K562 (cell line): ENCODE results near the gene PAFAH2. TPM values are rescaled to one million over a fixed set of nuclear protein-coding genes. Genes with fewer than 3 reads are reported as not detected.

Experiments
- ATAC-seq: fragments of 200-7000 bp; cut with Tn5 transposase; 3 replicates; pipeline ENCODE4 v1.9.1; 2020; ENCODE audit warnings: moderate library complexity
- BruUV-seq: library from RNA; stranded (reverse); fragments of 400-500 nt; replicated peaks from 2 replicates; lab custom pipeline; 2021; lab: Mats Ljungman, UMichigan
- CTCF ChIA-PET: fragments of 300-600 bp; formaldehyde crosslinking; extraction: SDS; loops from one replicate; lab custom pipeline; 2021; ENCODE audit warnings: low intra/inter-chr PET ratio; lab: Yijun Ruan, JAX
- POLR2A ChIA-PET: fragments of 300-600, 350-650 bp; sonication (Branson Sonifier 250); formaldehyde crosslinking; extraction: SDS; loops from one replicate; lab custom pipeline; 2021; ENCODE audit warnings: antibody characterized with exemption, inconsistent platforms; lab: Yijun Ruan, JAX
- DNase-seq, 4 experiments: peaks; one replicate each; pipeline versions ENCODE4 v3.0.0 to v3.0.0-alpha.2; 2011 to 2018; ENCODE audit warnings: low spot score in 3 of 4, mixed read lengths in 3 of 4; ENCODE audit errors: extremely low read depth in 1 of 4
- FAIRE-seq: peaks from 2 replicates; lab custom pipeline; 2011; peaks lifted over from hg19 to GRCh38; lab: Jason Lieb, UNC
- H2AFZ ChIP-seq: 2 replicates; pipeline ENCODE4 v1.6.0; 2011; ENCODE audit warnings: low read depth, low read length, control low read depth, inconsistent platforms
- H3K27ac ChIP-seq: fragments of 200-600 bp; 3 replicates; pipeline ENCODE4 v1.8.0; 2011; ENCODE audit warnings: low read depth, mild to moderate bottlenecking, control low read depth, inconsistent platforms, low read length, moderate library complexity, mixed read lengths; ENCODE audit errors: extremely low read depth
- H3K27me3 ChIP-seq, 2 experiments: fragments of 300-600 bp in 1 of 2; 2 replicates in 1 of 2; 3 replicates in 1 of 2; pipeline versions ENCODE4 v1.6.0 to v1.8.0; 2011; ENCODE audit warnings: inconsistent platforms in 2 of 2, low read length in 2 of 2, mild to moderate bottlenecking in 1 of 2, mixed read lengths in 1 of 2, moderate library complexity in 1 of 2; ENCODE audit not compliant: control insufficient read depth in 2 of 2, insufficient read depth in 2 of 2
- H3K36me3 ChIP-seq: fragments of 300-600 bp; 3 replicates; pipeline ENCODE4 v1.8.0; 2011; ENCODE audit warnings: mild to moderate bottlenecking, low read length, inconsistent platforms; ENCODE audit not compliant: control insufficient read depth, insufficient read depth
- H3K4me1 ChIP-seq, 2 experiments: fragments of 200-600 bp in 1 of 2; replicated peaks in 1 of 2; 2 replicates in 1 of 2; 3 replicates in 1 of 2; pipeline versions ENCODE4 v1.5.1 to v1.8.0; 2011; ENCODE audit warnings: inconsistent platforms in 2 of 2, low read length in 2 of 2, mild to moderate bottlenecking in 1 of 2, mixed read lengths in 1 of 2, moderate library complexity in 1 of 2; ENCODE audit not compliant: control insufficient read depth in 2 of 2, insufficient read depth in 2 of 2
- H3K4me2 ChIP-seq: 2 replicates; pipeline ENCODE4 v1.6.1; 2011; ENCODE audit warnings: low read length, control low read depth, inconsistent platforms, mixed read lengths; ENCODE audit not compliant: insufficient read depth
- H3K4me3 ChIP-seq: fragments of 200-600 bp; sonication (generic), shearing (Covaris generic); 2 replicates; pipeline ENCODE4 v1.5.1; 2016; ENCODE audit warnings: control low read depth, inconsistent platforms
- H3K79me2 ChIP-seq: fragments of 200-600 bp; 3 replicates; pipeline ENCODE4 v1.8.0; 2011; ENCODE audit warnings: low read length, inconsistent platforms; ENCODE audit not compliant: control insufficient read depth, insufficient read depth
- H3K9ac ChIP-seq, 2 experiments: 2 replicates each; pipeline versions ENCODE4 v1.6.0 to v1.6.1; 2011; ENCODE audit warnings: low read depth in 2 of 2, low read length in 2 of 2, control low read depth in 1 of 2, inconsistent platforms in 1 of 2, mild to moderate bottlenecking in 1 of 2, mixed read lengths in 1 of 2; ENCODE audit not compliant: insufficient read depth in 1 of 2
- H3K9me1 ChIP-seq: one replicate; pipeline ENCODE4 v1.6.0; 2011; ENCODE audit warnings: inconsistent platforms, mild to moderate bottlenecking, low read length, moderate library complexity; ENCODE audit not compliant: control insufficient read depth, insufficient read depth
- H3K9me3 ChIP-seq: replicated peaks from 2 replicates; pipeline ENCODE4 v1.5.1; 2011; ENCODE audit warnings: low read depth, low read length, inconsistent platforms; ENCODE audit not compliant: control insufficient read depth, insufficient read depth
- H4K20me1 ChIP-seq: replicated peaks from 2 replicates; pipeline ENCODE4 v1.6.1; 2011; ENCODE audit warnings: low read length, inconsistent platforms, mixed read lengths; ENCODE audit not compliant: control insufficient read depth, insufficient read depth
- ADNP ChIP-seq: fragments of 200-800 bp; sonication (Bioruptor generic); IDR thresholded peaks from 2 replicates; pipeline ENCODE4 v1.6.1; 2016; ENCODE audit warnings: missing genetic modification characterization, missing compliant biosample characterization
- C11orf30 ChIP-seq: fragments of 450-650 bp; IDR thresholded peaks from 2 replicates; pipeline ENCODE4 v1.6.1; 2016; ENCODE audit warnings: low read depth, mild to moderate bottlenecking
- GATA2 ChIP-seq: sonication (generic); formaldehyde crosslinking; IDR thresholded peaks from 2 replicates; pipeline ENCODE4 v1.4.0; 2020; ENCODE audit warnings: mild to moderate bottlenecking, missing genetic modification reagents
- HDAC8 ChIP-seq: fragments of 450-650 bp; IDR thresholded peaks from 2 replicates; pipeline ENCODE4 v1.6.1; 2016; ENCODE audit warnings: mild to moderate bottlenecking, missing genetic modification characterization, moderate library complexity, missing compliant biosample characterization
- MAFF ChIP-seq: IDR thresholded peaks from 2 replicates; pipeline ENCODE4 v1.6.1; 2012; ENCODE audit warnings: low read length, improper control_type of control experiment
- MAFG ChIP-seq: fragments of 450-650 bp; conservative IDR thresholded peaks from 2 replicates; pipeline ENCODE4 v1.6.1; 2016; ENCODE audit warnings: missing genetic modification characterization, missing compliant biosample characterization
- MAFK ChIP-seq: IDR thresholded peaks from 2 replicates; pipeline ENCODE4 v1.6.1; 2011; ENCODE audit warnings: low read length, improper control_type of control experiment
- RBM25 ChIP-seq: fragments of 200-400 bp; formaldehyde crosslinking; IDR thresholded peaks from 2 replicates; pipeline ENCODE4 v1.6.1; 2018; ENCODE audit warnings: low read length, low read depth, moderate library complexity; ENCODE audit not compliant: severe bottlenecking
- RFX7 ChIP-seq: fragments of 250-450 bp; sonication (Bioruptor Pico); IDR thresholded peaks from 2 replicates; pipeline ENCODE4 v1.5.1; 2021; ENCODE audit warnings: mild to moderate bottlenecking
- ZNF316 ChIP-seq: fragments of 450-650 bp; IDR thresholded peaks from 2 replicates; pipeline ENCODE4 v1.6.1; 2016
- ZNF766 ChIP-seq: fragments of 200-800 bp; sonication (Bioruptor generic); conservative IDR thresholded peaks from 2 replicates; pipeline ENCODE4 v1.6.1; 2016; ENCODE audit warnings: missing genetic modification characterization, missing compliant biosample characterization
- WGBS: fragments of 100-300 bp; shearing (Covaris generic); methylation state at CpG from one replicate; pipeline ENCODE4 v1.1.6; 2016; ENCODE audit warnings: low coverage, mixed read lengths; ENCODE audit not compliant: insufficient coverage; ENCODE audit errors: missing lambda C conversion rate; 5-methylcytosine and 5-hydroxymethylcytosine counted together
- in situ Hi-C: fragments of 300-500 bp; cut with MboI; formaldehyde crosslinking; loops from 4 replicates; pipeline ENCODE4 v1.15.0; 2018; ENCODE audit warnings: inconsistent platforms, mixed read lengths
- intact Hi-C: fragments of 100-400 bp; cut with micrococcal nuclease; formaldehyde crosslinking; loops from 2 replicates; pipeline ENCODE4 v1.14.2; 2022
- polyA plus RNA-seq, 8 experiments: library from polyadenylated mRNA; depleted of rRNA in 4 of 8; stranded (reverse) in 5 of 8; unstranded in 3 of 8; fragments of >200 nt; fragmentation: Nextera tagmentation in 2 of 8; fragmentation: Illumina TruSeq in 1 of 8; extraction: Ambion mirVana in 2 of 8; extraction: Trizol in 1 of 8; gene quantifications; 2 replicates each; pipeline versions ENCODE4 v1.2.1 to v1.2.3, GENCODE V29; 2011 to 2014; ENCODE audit warnings: inconsistent platforms in 1 of 8, missing spikeins in 1 of 8
- total RNA-seq, 7 experiments: library from RNA; depleted of rRNA in 6 of 7; stranded (reverse); fragments of >200 nt in 6 of 7; fragmentation: Illumina TruSeq in 2 of 7; extraction: Trizol in 2 of 7; gene quantifications; 2 replicates each; pipeline versions ENCODE4 v1.2.1 to v1.2.3, GENCODE V29; 2011 to 2021; ENCODE audit warnings: low replicate concordance in 1 of 7
- TF ChIP-seq, protein P1 (sequence below): sonication (generic); formaldehyde crosslinking; IDR thresholded peaks from 2 replicates; pipeline ENCODE4 v1.8.1; 2022; ENCODE audit warnings: missing genetic modification reagents

PAFAH2 gene
- total and polyA plus RNA-seq, 9 of the 15 experiments (the other 6 are each of a cell fraction or from before 2014, with no cell fraction given), result 4.2 to 10.9 (median 6.8) TPM

GRCh38 chr1:25994402-25995150 is 3.3 kb downstream of the PAFAH2 start:
- Histone ChIP-seq H3K27me3 (no peaks in the 10 kb centered on the region), H3K79me2 (peaks cover 8% of the 10 kb centered on the region; the same call in 1 of the 3 replicates), H3K36me3 (0 out of 3 replicates have a peak, but pooled peaks cover 4% of the 10 kb centered on the region), H4K20me1 (no peaks in the 10 kb centered on the region), H3K27ac (no peak overlapping the region), H3K9me1 (no peaks in the 10 kb centered on the region), H3K4me3 (no peak overlapping the region), H3K9ac (no peak overlapping the region), H3K4me2 (no peak overlapping the region), H3K9me3 (no peaks in the 10 kb centered on the region), H3K4me1 (peaks cover 43 to 53% of the 10 kb centered on the region in 2 experiments), H2AFZ (no peak overlapping the region)
- no peak for ATAC-seq
- no peak for DNase-seq
- in situ Hi-C loops, result loop anchor here (5.0 kb wide), 1 partner anchor 97 kb away; no protein-coding TSS in a partner anchor
- POLR2A ChIA-PET, result interaction anchor here (0.5 to 5.5 kb wide), 8 partner anchors 13 to 235 kb away, joined by 3 to 89 read pairs (median 4); no protein-coding TSS in a partner anchor
- intact Hi-C loops, result loop anchor here (10.0 kb wide), 1 partner anchor 170 kb away; no protein-coding TSS in a partner anchor
- no peak for FAIRE-seq
- TF ChIP-seq ZNF766 (CRISPR knock-in tag), result 0 out of 2 replicates have a peak, but pooled peaks have one; percentile 7
- no peak for TF ChIP-seq RFX7 (CRISPR knock-in tag)
- TF ChIP-seq C11orf30, result peak; percentile 78
- TF ChIP-seq GATA2 (CRISPR knock-in tag), result 0 out of 2 replicates have a peak, but pooled peaks have one; percentile 16
- TF ChIP-seq ADNP, result 0 out of 2 replicates have a peak, but pooled peaks have one; percentile 11
- TF ChIP-seq ZNF316, result peak; percentile 90
- TF ChIP-seq MAFF, result peak; percentile 46
- TF ChIP-seq HDAC8 (tag), result no peak
- TF ChIP-seq, protein P1, sequence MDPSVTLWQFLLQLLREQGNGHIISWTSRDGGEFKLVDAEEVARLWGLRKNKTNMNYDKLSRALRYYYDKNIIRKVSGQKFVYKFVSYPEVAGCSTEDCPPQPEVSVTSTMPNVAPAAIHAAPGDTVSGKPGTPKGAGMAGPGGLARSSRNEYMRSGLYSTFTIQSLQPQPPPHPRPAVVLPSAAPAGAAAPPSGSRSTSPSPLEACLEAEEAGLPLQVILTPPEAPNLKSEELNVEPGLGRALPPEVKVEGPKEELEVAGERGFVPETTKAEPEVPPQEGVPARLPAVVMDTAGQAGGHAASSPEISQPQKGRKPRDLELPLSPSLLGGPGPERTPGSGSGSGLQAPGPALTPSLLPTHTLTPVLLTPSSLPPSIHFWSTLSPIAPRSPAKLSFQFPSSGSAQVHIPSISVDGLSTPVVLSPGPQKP (CRISPR knock-in tag), result no peak
- TF ChIP-seq MAFK, result peak; percentile 27; the same call in 1 of the 2 replicates
- peak; percentile 21 for TF ChIP-seq RBM25
- peak; percentile 49; the same call in 1 of the 2 replicates for TF ChIP-seq MAFG (tag)
- CTCF ChIA-PET, result interaction anchor here (1.8 kb wide), 1 partner anchor 99 kb away, joined by 4 read pairs; no protein-coding TSS in a partner anchor
- BruUV-seq, result no TSS peak
- 75% methylated on average over 3 of the region's 3 CpGs for WGBS
